MCF 10A (cell line): ENCODE measurements around the gene NPNT. TPM values are rescaled to one million over a fixed set of nuclear protein-coding genes. Genes with fewer than 3 reads are reported as not detected.
"Not testable (repeated sequence)": the region's sequence is repeated elsewhere in the genome, so short reads cannot be mapped to it uniquely, and the experiment has no call there.

ENCODE experiments used
- Bru-seq: library from RNA; stranded (reverse); fragments of 400-500 nt; gene quantifications from one replicate; lab custom pipeline; 2021; lab: Mats Ljungman, UMichigan
- BruChase-seq, 2 experiments: library from RNA; stranded (reverse); fragments of 400-500 nt; gene quantifications; one replicate each; lab custom pipeline; 2021; lab: Mats Ljungman, UMichigan
- BruUV-seq: library from RNA; stranded (reverse); fragments of 400-500 nt; replicated peaks from 2 replicates; lab custom pipeline; 2021; lab: Mats Ljungman, UMichigan
- CTCF ChIA-PET: fragments of 300-600 bp; sonication (Branson Sonifier 250); formaldehyde crosslinking; extraction: SDS; loops from one replicate; lab custom pipeline; 2021; ENCODE audit warnings: antibody characterized with exemption, inconsistent platforms; lab: Yijun Ruan, JAX
- POLR2A ChIA-PET: fragments of 300-600, 350-650 bp; sonication (Branson Sonifier 250); formaldehyde crosslinking; extraction: SDS; loops from one replicate; lab custom pipeline; 2020; ENCODE audit warnings: antibody characterized with exemption, inconsistent platforms; lab: Yijun Ruan, JAX
- DNase-seq: peaks from one replicate; pipeline ENCODE4 v3.0.0-alpha.2; 2018; ENCODE audit not compliant: unreplicated experiment
- H3K27ac Mint-ChIP-seq: one replicate; pipeline ENCODE4 v1.8.0; 2022; ENCODE audit warnings: mild to moderate bottlenecking, low read depth, mixed read lengths; ENCODE audit not compliant: unreplicated experiment
- H3K27me3 Mint-ChIP-seq: one replicate; pipeline ENCODE4 v1.8.0; 2022; ENCODE audit warnings: mixed read lengths; ENCODE audit not compliant: insufficient read depth, unreplicated experiment
- H3K36me3 Mint-ChIP-seq: one replicate; pipeline ENCODE4 v1.8.0; 2022; ENCODE audit warnings: mild to moderate bottlenecking, moderate library complexity, mixed read lengths; ENCODE audit not compliant: insufficient read depth, unreplicated experiment
- H3K4me1 Mint-ChIP-seq: one replicate; pipeline ENCODE4 v1.8.0; 2022; ENCODE audit warnings: mixed read lengths; ENCODE audit not compliant: insufficient read depth, unreplicated experiment
- H3K4me3 Mint-ChIP-seq: one replicate; pipeline ENCODE4 v1.8.0; 2022; ENCODE audit warnings: mild to moderate bottlenecking, moderate library complexity, mixed read lengths; ENCODE audit not compliant: unreplicated experiment
- H3K9me3 Mint-ChIP-seq: one replicate; pipeline ENCODE4 v1.8.0; 2022; ENCODE audit warnings: mixed read lengths; ENCODE audit not compliant: unreplicated experiment
- CTCF ChIP-seq: fragments of 200-600 bp; IDR thresholded peaks from one replicate; pipeline ENCODE4 v1.8.0; 2022; ENCODE audit warnings: antibody characterized with exemption, mild to moderate bottlenecking; ENCODE audit not compliant: unreplicated experiment
- intact Hi-C: fragments of 100-400 bp; cut with micrococcal nuclease; formaldehyde crosslinking; loops from 2 replicates; pipeline ENCODE4 v1.14.1; 2022
- long read RNA-seq: library from polyadenylated mRNA; stranded (forward); transcript quantifications from one replicate; pipeline ENCODE4 v2.0.0, GENCODE V29; 2022
- total RNA-seq: library from RNA; stranded (reverse); gene quantifications from 2 replicates; pipeline ENCODE4 v1.2.3, GENCODE V29; 2022

The NPNT gene
- 0.09 TPM in 1 of 2 replicates, not detected in the other for total RNA-seq
- percentile 11 among the genes with signal in this experiment for Bru-seq, nascent RNA
- BruChase-seq, experiment 1, labeled RNA remaining after a 6-hour chase: percentile 26 among the genes with signal in this experiment
- BruChase-seq, experiment 2, labeled RNA remaining after a 2-hour chase: percentile 26 among the genes with signal in this experiment
- long read RNA-seq: 0 reads

- Mint-ChIP-seq H3K9me3 (peaks cover 6% of the 10 kb centered on the region), H3K27ac (no peak within 1 kb of the TSS), H3K4me1 (peaks cover 27% of the 10 kb centered on the region), H3K36me3 (no peaks in the 10 kb centered on the region), H3K4me3 (peak within 1 kb of the TSS; percentile 57), H3K27me3 (peaks cover 24% of the 10 kb centered on the region)
- intact Hi-C loops: no loop called here
- DNase-seq: no peak
- POLR2A ChIA-PET: no interaction called here
- CTCF ChIA-PET: interaction anchor here (0.6 kb wide), 1 partner anchor 271 kb away, joined by 3 read pairs; no protein-coding TSS in a partner anchor
- TF ChIP-seq CTCF: no peak
- BruUV-seq: no TSS peak
Measured at GRCh38 chr4:105894660-105895582, at the start of gene NPNT. Gene NPNT (plus strand): TSS chr4:105895471. CDS start chr4:105895653, 182 bp downstream.

GRCh38 chr4:105845559-105845958 is 49.7 kb upstream of the NPNT start:
- H3K4me3 Mint-ChIP-seq: no peak overlapping the region
- CTCF ChIA-PET: no interaction called here

GRCh38 chr4:105848359-105848758 is 46.9 kb upstream of the NPNT start:
- CTCF ChIA-PET: interaction anchor here (0.6 to 0.7 kb wide), 2 partner anchors 53 to 197 kb away, joined by 3 to 4 read pairs; no protein-coding TSS in a partner anchor
- intact Hi-C loops: not testable (repeated sequence)

More at GRCh38 chr4:105845559-105845958, 49.7 kb upstream of the NPNT start:
- no peak for DNase-seq
- POLR2A ChIA-PET: interaction anchor here (1.1 kb wide), 1 partner anchor 130 kb away, joined by 3 read pairs; no protein-coding TSS in a partner anchor
- Mint-ChIP-seq H3K27me3 (no peaks in the 10 kb centered on the region), H3K4me1 (peaks cover 8% of the 10 kb centered on the region), H3K27ac (no peak overlapping the region), H3K36me3 (no peaks in the 10 kb centered on the region), H3K9me3 (no peaks in the 10 kb centered on the region)
- intact Hi-C loops: no loop called here
- BruUV-seq: no TSS peak
- TF ChIP-seq CTCF: no peak

GRCh38 chr4:105851196-105851595 is 44.1 kb upstream of the NPNT start:
- no peak overlapping the region for H3K4me3 Mint-ChIP-seq
- peaks cover 15% of the 10 kb centered on the region for H3K9me3 Mint-ChIP-seq
- POLR2A ChIA-PET: no interaction called here
- CTCF ChIA-PET: no interaction called here
- no peaks in the 10 kb centered on the region for H3K4me1 Mint-ChIP-seq
- DNase-seq: no peak
- H3K36me3 Mint-ChIP-seq: no peaks in the 10 kb centered on the region
- intact Hi-C loops: no loop called here
- no TSS peak for BruUV-seq
- H3K27ac Mint-ChIP-seq: no peak overlapping the region
- no peak for TF ChIP-seq CTCF
- H3K27me3 Mint-ChIP-seq: no peaks in the 10 kb centered on the region

More at GRCh38 chr4:105848359-105848758, 46.9 kb upstream of the NPNT start:
- H3K27me3 Mint-ChIP-seq, H3K4me1 Mint-ChIP-seq, DNase-seq, BruUV-seq, H3K36me3 Mint-ChIP-seq, H3K4me3 Mint-ChIP-seq, H3K9me3 Mint-ChIP-seq: not testable (repeated sequence)
- H3K27ac Mint-ChIP-seq: peak overlapping the region; percentile 4
- POLR2A ChIA-PET: interaction anchor here (0.6 kb wide), 1 partner anchor 293 kb away, joined by 3 read pairs; no protein-coding TSS in a partner anchor

GRCh38 chr4:105852230-105852629 is 43.0 kb upstream of the NPNT start:
- BruUV-seq, H3K36me3 Mint-ChIP-seq, H3K4me3 Mint-ChIP-seq, DNase-seq, CTCF ChIA-PET, H3K27me3 Mint-ChIP-seq, intact Hi-C loops, H3K4me1 Mint-ChIP-seq, H3K27ac Mint-ChIP-seq, POLR2A ChIA-PET: not testable (repeated sequence)
- peaks cover 23% of the 10 kb centered on the region for H3K9me3 Mint-ChIP-seq
